CD4-positive, alpha-beta memory T cell (primary cell): Measurements from ENCODE around the gene PYGL. TPM values are rescaled to one million over a fixed set of nuclear protein-coding genes. Genes with fewer than 3 reads are reported as not detected.

ENCODE experiments used
- CTCF ChIA-PET: fragments of 350-600 bp; sonication (Branson Sonifier 250); formaldehyde crosslinking; loops from one replicate; lab custom pipeline; 2021; ENCODE audit warnings: inconsistent platforms; ENCODE audit not compliant: partially characterized antibody; lab: Charles Lee
- POLR2A ChIA-PET: fragments of 350-600 bp; sonication (Branson Sonifier 250); formaldehyde crosslinking; loops from one replicate; lab custom pipeline; 2021; ENCODE audit not compliant: partially characterized antibody; lab: Charles Lee
- DNase-seq, 5 donors: peaks; one replicate each; pipeline versions ENCODE4 v3.0.0 to v3.0.0-alpha.2; 2020 to 2022; ENCODE audit warnings: mixed read lengths in 1 of 5
- H3K27ac ChIP-seq: one replicate; pipeline ENCODE4 v1.7.0; 2013; ENCODE audit warnings: low read depth, low read length
- H3K27me3 ChIP-seq: 2 replicates; pipeline ENCODE4 v1.7.0; 2013; ENCODE audit warnings: mild to moderate bottlenecking, low read length, moderate library complexity; ENCODE audit not compliant: insufficient read depth
- H3K36me3 ChIP-seq: 2 replicates; pipeline ENCODE4 v1.7.0; 2013; ENCODE audit warnings: mild to moderate bottlenecking, low read length, moderate library complexity; ENCODE audit not compliant: insufficient read depth
- H3K4me1 ChIP-seq: 2 replicates; pipeline ENCODE4 v1.7.0; 2013; ENCODE audit warnings: mild to moderate bottlenecking, low read length, moderate library complexity; ENCODE audit not compliant: insufficient read depth
- H3K4me3 ChIP-seq, 2 donors: one replicate each; pipeline ENCODE4 v1.7.0; 2013; ENCODE audit warnings: low read length in 2 of 2, mild to moderate bottlenecking in 1 of 2
- H3K9me3 ChIP-seq, 2 donors: one replicate each; pipeline ENCODE4 v1.7.0; 2013; ENCODE audit warnings: low read length in 2 of 2, control low read depth in 1 of 2; ENCODE audit not compliant: control insufficient read depth in 1 of 2
- H3K27ac Mint-ChIP-seq, 7 donors: one replicate each; pipeline ENCODE4 v1.8.0; 2020 to 2021; ENCODE audit warnings: mixed read lengths in 7 of 7, mild to moderate bottlenecking in 6 of 7, inconsistent platforms in 3 of 7, moderate library complexity in 3 of 7
- H3K27me3 Mint-ChIP-seq, 2 donors: one replicate each; pipeline ENCODE4 v1.8.0; 2020 to 2021; ENCODE audit warnings: mixed read lengths in 2 of 2
- H3K36me3 Mint-ChIP-seq, 2 donors: one replicate each; pipeline ENCODE4 v1.8.0; 2020 to 2021; ENCODE audit warnings: mixed read lengths in 2 of 2, inconsistent platforms in 1 of 2, mild to moderate bottlenecking in 1 of 2
- H3K4me1 Mint-ChIP-seq, 4 donors: one replicate each; pipeline ENCODE4 v1.8.0; 2020 to 2021; ENCODE audit warnings: mixed read lengths in 4 of 4, mild to moderate bottlenecking in 1 of 4
- H3K4me3 Mint-ChIP-seq, 8 donors: one replicate each; pipeline ENCODE4 v1.8.0; 2020 to 2021; ENCODE audit warnings: mixed read lengths in 8 of 8, mild to moderate bottlenecking in 7 of 8, moderate library complexity in 6 of 8, inconsistent platforms in 3 of 8
- H3K9me3 Mint-ChIP-seq, 8 donors: one replicate each; pipeline ENCODE4 v1.8.0; 2020 to 2021; ENCODE audit warnings: mixed read lengths in 8 of 8, mild to moderate bottlenecking in 5 of 8, inconsistent platforms in 3 of 8, moderate library complexity in 1 of 8
- intact Hi-C: fragments of 100-400 bp; cut with micrococcal nuclease; formaldehyde crosslinking; loops from one replicate; pipeline ENCODE4 v1.15.1; 2023
- polyA plus RNA-seq, 2 donors: library from polyadenylated mRNA; unstranded; fragments of 300-500 nt; fragmentation: Illumina TruSeq; gene quantifications; one replicate each; pipeline ENCODE4 v1.2.3, GENCODE V29; 2021
- total RNA-seq, 2 experiments: library from RNA; stranded (reverse); gene quantifications; one replicate each; pipeline ENCODE4 v1.2.3, GENCODE V29; 2021

Gene PYGL
- total and polyA plus RNA-seq, 4 experiments from 2014 or later = 0.61 to 0.72 TPM; not detected in 2

DNA sequence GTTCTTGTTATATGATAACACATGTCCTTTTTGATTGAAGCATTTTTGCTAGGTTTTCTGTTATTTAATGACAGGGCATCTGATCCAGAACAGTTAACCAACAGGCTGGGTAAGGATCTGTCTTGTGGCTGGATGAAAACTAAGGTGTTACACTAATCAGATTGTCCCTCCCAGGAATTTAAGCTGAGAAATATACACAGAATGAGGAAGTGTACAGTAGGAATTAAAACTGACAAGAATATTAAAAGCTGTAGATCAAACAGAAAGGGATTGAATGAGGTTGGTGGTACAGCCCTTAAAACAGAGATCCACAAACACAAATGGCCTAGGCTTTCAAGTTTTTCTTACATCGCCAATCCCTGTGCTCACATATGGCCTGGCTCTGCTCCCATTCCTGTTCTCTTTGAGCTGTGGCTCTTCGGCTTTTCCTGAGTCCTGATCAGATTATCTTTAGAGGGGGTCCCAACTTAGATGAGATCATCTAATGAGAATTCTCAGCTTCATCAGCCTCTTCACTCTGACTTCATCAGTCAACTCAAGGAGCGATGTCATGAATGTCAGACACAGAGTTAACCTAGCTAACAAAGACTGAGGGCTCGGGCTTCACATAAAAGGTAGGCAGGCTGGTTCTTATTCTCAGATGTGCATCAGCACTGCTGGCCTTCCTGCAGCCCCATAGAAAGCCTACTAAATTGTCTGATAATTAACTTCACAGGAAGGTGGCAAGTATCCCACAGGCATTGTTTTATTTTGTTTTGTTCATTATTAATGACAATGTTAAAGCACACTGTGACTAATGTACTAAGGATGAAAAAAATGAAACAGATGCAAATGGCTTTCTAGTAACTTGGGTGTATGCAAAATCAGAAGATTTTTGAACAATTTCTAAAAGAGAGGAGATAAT is 11.4 kb downstream of the PYGL start:
- H3K9me3 ChIP-seq = no peaks in the 10 kb centered on the region
- ChIA-PET CTCF (no interaction called here), POLR2A (no interaction called here)
- DNase-seq = no peak
- no peaks in the 10 kb centered on the region for H3K27me3 ChIP-seq
- Mint-ChIP-seq H3K27ac (no peak overlapping the region), H3K4me3 (no peak overlapping the region), H3K9me3 (no peaks in the 10 kb centered on the region), H3K4me1 (no peaks in the 10 kb centered on the region), H3K27me3 (peaks cover 12 to 17% of the 10 kb centered on the region in 2 donors), H3K36me3 (no peaks in the 10 kb centered on the region)
- H3K4me3 ChIP-seq = no peak overlapping the region
- intact Hi-C loops = no loop called here
- H3K36me3 ChIP-seq = no peaks in the 10 kb centered on the region
- H3K27ac ChIP-seq = no peak overlapping the region
- no peaks in the 10 kb centered on the region for H3K4me1 ChIP-seq

DNA sequence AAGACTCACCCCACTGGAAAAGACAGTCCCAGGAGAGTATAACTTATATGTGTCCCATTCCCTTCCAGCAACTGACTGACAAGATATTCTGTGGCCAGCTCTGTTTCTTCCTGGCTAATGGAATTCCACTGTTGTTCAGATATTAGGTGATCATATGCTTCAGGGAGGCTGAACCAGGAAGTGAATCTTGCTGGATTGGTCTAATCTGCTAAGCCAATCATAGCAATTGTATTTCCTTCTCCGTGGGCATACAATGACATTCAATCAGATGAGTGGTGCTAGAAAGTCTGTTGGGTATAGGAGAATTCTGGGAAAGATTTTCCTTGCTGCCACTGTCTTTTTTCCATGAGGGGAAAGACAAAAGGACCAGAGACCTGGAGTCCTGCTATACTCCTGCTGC is 12.1 kb downstream of the PYGL start:
- ChIA-PET CTCF (no interaction called here), POLR2A (no interaction called here)
- Mint-ChIP-seq H3K4me3 (no peak overlapping the region), H3K4me1 (no peaks in the 10 kb centered on the region), H3K27ac (no peak overlapping the region), H3K9me3 (no peaks in the 10 kb centered on the region), H3K36me3 (no peaks in the 10 kb centered on the region), H3K27me3 (peaks cover 12 to 13% of the 10 kb centered on the region in 2 donors)
- no peak for DNase-seq
- no peaks in the 10 kb centered on the region for H3K4me1 ChIP-seq
- no peaks in the 10 kb centered on the region for H3K27me3 ChIP-seq
- no peaks in the 10 kb centered on the region for H3K36me3 ChIP-seq
- intact Hi-C loops = no loop called here
- no peak overlapping the region for H3K4me3 ChIP-seq
- H3K27ac ChIP-seq = no peak overlapping the region
- H3K9me3 ChIP-seq = no peaks in the 10 kb centered on the region

DNA sequence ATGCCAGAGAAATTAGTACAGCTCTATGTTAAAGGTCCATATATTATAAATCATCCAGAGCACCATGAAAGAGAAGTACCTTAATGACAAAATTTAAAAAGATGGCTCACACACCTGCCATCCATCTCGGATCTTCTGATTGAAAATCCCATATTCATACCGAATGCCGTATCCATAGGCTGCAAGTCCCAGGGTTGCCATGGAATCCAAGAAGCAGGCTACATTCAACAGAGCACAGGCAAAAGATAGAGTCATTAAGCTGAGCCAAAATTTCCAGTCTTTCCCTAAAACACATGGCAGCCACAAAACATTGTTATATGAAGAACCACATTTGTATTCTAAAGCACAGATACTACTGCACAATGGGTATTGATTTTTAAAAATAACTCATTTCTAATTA is 12.7 kb downstream of the PYGL start:
- no peak for DNase-seq
- Histone ChIP-seq H3K27ac (no peak overlapping the region), H3K9me3 (no peaks in the 10 kb centered on the region), H3K4me1 (no peaks in the 10 kb centered on the region), H3K36me3 (no peaks in the 10 kb centered on the region), H3K4me3 (no peak overlapping the region), H3K27me3 (no peaks in the 10 kb centered on the region)
- Mint-ChIP-seq H3K36me3 (no peaks in the 10 kb centered on the region), H3K27me3 (peaks cover 12 to 13% of the 10 kb centered on the region in 2 donors), H3K4me1 (no peaks in the 10 kb centered on the region), H3K9me3 (no peaks in the 10 kb centered on the region), H3K4me3 (no peak overlapping the region), H3K27ac (no peak overlapping the region)
- intact Hi-C loops = no loop called here
- POLR2A ChIA-PET = no interaction called here
- CTCF ChIA-PET = no interaction called here

DNA sequence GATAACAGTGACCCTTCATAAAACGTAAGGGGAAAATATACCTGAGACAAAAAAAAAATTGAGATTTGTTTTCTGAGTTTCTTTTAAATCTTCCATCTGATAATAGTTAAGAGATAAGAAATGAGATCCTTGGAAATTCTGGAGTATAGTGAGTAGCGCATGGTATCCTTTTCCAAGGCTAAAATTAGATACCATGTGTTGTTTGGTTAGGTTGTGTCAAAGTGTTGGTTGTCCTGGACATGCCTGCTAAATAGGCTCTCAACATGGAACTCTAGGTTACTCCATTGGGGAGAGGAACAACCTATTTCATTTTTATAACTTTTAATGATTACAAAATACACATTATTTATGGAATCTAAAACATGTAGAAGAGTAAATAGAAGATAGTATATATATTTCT is 14.8 kb downstream of the PYGL start:
- H3K36me3 Mint-ChIP-seq = no peaks in the 10 kb centered on the region
- intact Hi-C loops = no loop called here
- H3K4me3 Mint-ChIP-seq = no peak overlapping the region
- Histone ChIP-seq H3K4me1 (no peaks in the 10 kb centered on the region), H3K4me3 (no peak overlapping the region), H3K36me3 (no peaks in the 10 kb centered on the region), H3K9me3 (no peaks in the 10 kb centered on the region), H3K27ac (no peak overlapping the region), H3K27me3 (no peaks in the 10 kb centered on the region)
- H3K27me3 Mint-ChIP-seq = peaks cover 12 to 14% of the 10 kb centered on the region in 2 donors
- CTCF ChIA-PET = no interaction called here
- no peak for DNase-seq
- H3K4me1 Mint-ChIP-seq = no peaks in the 10 kb centered on the region
- H3K27ac Mint-ChIP-seq = no peak overlapping the region
- POLR2A ChIA-PET = no interaction called here
- H3K9me3 Mint-ChIP-seq = no peaks in the 10 kb centered on the region

DNA sequence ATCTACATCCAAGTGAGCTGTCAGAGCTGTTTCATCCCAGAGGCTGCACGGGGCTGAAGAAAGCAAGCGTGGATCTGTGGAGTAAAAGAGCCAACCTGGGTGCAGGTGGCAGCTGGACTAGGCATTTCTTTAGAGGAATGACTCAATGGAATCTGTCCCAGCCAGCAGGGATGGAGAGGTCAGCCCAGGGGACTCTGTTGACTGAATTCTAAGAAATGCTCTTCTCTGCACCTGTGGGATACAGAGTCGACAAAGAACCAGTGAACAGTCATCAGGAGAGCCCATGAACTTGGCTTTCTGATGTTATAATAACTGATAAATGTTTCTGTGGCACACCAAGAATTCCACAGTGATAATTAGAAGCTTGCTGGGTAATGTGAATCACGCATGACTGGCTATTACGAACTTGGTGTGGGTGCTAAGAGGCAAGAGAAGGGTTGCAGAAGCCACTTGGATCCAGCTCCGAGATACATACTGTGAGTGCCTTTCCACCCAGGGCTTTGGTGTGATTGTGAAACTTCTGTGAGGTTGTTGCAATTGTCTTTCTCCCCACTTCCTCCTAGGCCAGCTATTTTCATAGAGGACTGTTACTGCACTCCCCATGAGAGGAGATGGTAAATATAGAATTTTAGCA is 16.2 kb downstream of the PYGL start:
- POLR2A ChIA-PET = no interaction called here
- H3K27ac Mint-ChIP-seq = no peak overlapping the region

DNA sequence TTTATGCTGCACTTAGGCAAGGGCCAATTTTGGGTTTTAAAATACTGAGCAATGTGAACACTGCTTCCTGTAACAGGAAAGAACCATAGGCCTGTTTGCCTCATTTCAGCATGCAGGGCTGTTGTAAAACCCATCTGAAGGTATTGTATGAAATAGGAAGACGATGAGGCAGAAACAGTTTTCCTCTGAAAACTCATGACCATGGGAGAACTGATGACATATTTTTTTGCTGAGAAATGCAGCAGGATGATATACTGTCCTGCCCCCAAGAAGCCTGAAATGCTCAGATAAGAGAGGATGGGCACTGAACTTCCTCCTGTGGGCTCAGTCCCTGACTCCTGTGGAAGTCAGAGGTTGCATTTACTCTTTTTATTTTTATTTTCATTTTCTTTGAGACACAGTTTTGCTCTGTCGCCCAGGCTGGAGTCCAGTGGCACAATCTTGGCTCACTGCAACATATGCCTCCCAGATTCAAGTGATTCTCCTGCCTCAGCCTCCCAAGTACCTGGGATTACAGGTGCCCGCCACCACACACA is 17.4 kb downstream of the PYGL start:
- Histone ChIP-seq H3K27ac (no peak overlapping the region), H3K27me3 (no peaks in the 10 kb centered on the region), H3K9me3 (no peaks in the 10 kb centered on the region), H3K4me1 (no peaks in the 10 kb centered on the region), H3K36me3 (no peaks in the 10 kb centered on the region), H3K4me3 (no peak overlapping the region)
- no peak overlapping the region for H3K27ac Mint-ChIP-seq
- no peaks in the 10 kb centered on the region for H3K4me1 Mint-ChIP-seq
- intact Hi-C loops = no loop called here
- peaks cover 8 to 12% of the 10 kb centered on the region in 2 donors for H3K27me3 Mint-ChIP-seq
- no peak overlapping the region for H3K4me3 Mint-ChIP-seq
- no peak for DNase-seq
- ChIA-PET CTCF (no interaction called here), POLR2A (no interaction called here)
- no peaks in the 10 kb centered on the region for H3K36me3 Mint-ChIP-seq
- H3K9me3 Mint-ChIP-seq = no peaks in the 10 kb centered on the region

More for the DNA sequence above, 16.2 kb downstream of the PYGL start:
- CTCF ChIA-PET = no interaction called here
- DNase-seq = no peak
- no peaks in the 10 kb centered on the region for H3K27me3 ChIP-seq
- Mint-ChIP-seq H3K27me3 (peaks cover 8 to 12% of the 10 kb centered on the region in 2 donors), H3K9me3 (no peaks in the 10 kb centered on the region), H3K4me3 (no peak overlapping the region), H3K36me3 (no peaks in the 10 kb centered on the region), H3K4me1 (no peaks in the 10 kb centered on the region)
- intact Hi-C loops = no loop called here
- no peak overlapping the region for H3K27ac ChIP-seq
- H3K4me3 ChIP-seq = no peak overlapping the region
- no peaks in the 10 kb centered on the region for H3K4me1 ChIP-seq
- no peaks in the 10 kb centered on the region for H3K36me3 ChIP-seq
- H3K9me3 ChIP-seq = no peaks in the 10 kb centered on the region

DNA sequence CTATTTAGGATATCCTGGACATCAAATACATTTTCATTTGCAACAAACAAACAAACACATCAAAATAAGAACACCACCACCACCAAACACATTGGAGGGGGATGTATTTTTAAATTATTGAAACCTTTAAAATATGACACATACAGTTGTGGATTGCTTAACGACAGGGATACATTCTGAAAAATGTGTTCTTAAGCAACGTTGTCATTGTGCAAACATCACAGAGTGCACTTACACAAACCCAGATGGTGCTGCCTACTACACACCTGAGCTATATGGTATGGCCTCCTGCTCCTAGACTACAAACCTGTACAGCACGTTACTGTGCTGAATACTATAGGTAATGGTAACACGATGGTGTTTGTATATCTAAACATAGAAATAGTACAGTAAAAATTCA is 19.4 kb downstream of the PYGL start:
- POLR2A ChIA-PET = no interaction called here
- no peak for DNase-seq
- intact Hi-C loops = no loop called here
- Mint-ChIP-seq H3K4me1 (no peaks in the 10 kb centered on the region), H3K27me3 (peaks cover 8 to 9% of the 10 kb centered on the region in 2 donors), H3K4me3 (no peak overlapping the region), H3K27ac (no peak overlapping the region), H3K36me3 (no peaks in the 10 kb centered on the region), H3K9me3 (no peaks in the 10 kb centered on the region)
- Histone ChIP-seq H3K4me1 (no peaks in the 10 kb centered on the region), H3K9me3 (no peaks in the 10 kb centered on the region), H3K27me3 (no peaks in the 10 kb centered on the region), H3K4me3 (no peak overlapping the region), H3K27ac (no peak overlapping the region), H3K36me3 (no peaks in the 10 kb centered on the region)
- CTCF ChIA-PET = no interaction called here
